HUDEP-2 (cell line): ENCODE results near the gene KRT74.

Source experiments
- DNase-seq, 76 experiments: peaks; one replicate each; lab custom pipeline; 2025; ENCODE audit not compliant: unreplicated experiment in 76 of 76; lab: John Stamatoyannopoulos, UW

The KRT74 gene

GRCh38 chr12:52524241-52524897, 49.3 kb downstream of the KRT74 start:
- DNase-seq = no peak

GRCh38 chr12:52523824-52524223, 49.8 kb downstream of the KRT74 start:
- no peak for DNase-seq

GRCh38 chr12:52522346-52523011, 51.2 kb downstream of the KRT74 start:
- DNase-seq = no peak

GRCh38 chr12:52521568-52522266, 51.9 kb downstream of the KRT74 start:
- no peak for DNase-seq

DNA sequence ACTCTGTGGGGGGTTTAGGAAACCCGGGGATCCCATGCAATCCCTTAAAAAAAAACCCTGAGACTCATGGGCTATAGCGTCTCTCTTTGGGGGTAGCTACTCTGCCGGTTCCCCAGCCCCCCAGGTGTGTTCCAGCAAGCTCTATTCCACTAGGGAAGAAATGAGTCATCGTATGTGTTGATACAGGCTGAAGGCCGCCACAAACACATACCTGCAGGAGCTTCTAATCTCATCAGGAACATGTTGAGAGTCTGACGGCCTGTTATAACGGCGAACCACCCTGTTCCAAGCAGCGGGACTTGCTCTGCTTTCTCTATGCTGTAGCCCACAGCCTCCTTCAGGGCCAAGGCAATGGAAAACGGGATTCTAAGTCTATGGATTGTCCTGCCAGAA, 52.5 kb downstream of the KRT74 start:
- DNase-seq = no peak

GRCh38 chr12:52519826-52520662, 53.6 kb downstream of the KRT74 start, which contains the start of gene KRT5:
Gene KRT5, minus strand, starts transcription at chr12:52520394. Its CDS starts 98 bp downstream, at chr12:52520296.
- DNase-seq = no peak

DNA sequence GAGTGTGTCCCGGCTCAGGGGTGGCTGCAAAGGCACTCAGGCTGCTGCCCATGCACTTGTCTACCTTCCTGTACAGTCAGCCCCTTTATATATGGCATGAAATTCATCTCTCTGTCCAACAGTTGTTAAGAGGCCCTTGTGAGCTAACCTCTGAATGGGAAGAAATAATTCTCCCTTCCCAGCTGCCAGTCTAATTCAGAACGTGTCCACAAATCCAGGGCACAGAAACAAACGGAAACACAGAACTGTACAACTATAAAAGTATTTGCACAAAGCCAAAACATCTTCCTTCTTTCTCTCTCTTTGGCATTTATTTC, 54.3 kb downstream of the KRT74 start:
- no peak for DNase-seq

- no peak for DNase-seq
Observed at GRCh38 chr12:52518574-52519386, 54.9 kb downstream of the KRT74 start.

DNA sequence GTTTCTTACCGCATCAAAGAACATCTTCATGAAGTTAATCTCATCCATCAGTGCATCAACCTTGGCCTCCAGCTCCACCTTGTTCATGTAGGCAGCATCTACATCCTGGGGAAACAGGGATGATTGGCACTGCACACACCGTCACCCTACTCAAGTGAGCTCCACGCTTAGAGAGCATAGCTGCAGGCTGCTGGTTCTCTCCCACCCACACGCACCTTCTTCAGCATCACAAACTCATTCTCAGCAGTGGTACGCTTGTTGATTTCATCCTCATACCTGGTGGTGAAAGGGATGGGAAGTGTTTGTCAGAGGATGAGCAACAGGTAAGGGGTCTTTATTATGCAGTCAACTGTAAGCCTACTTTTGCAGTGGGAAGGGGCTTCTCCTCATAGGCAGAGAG, 55.8 kb downstream of the KRT74 start:
- DNase-seq = no peak

DNA sequence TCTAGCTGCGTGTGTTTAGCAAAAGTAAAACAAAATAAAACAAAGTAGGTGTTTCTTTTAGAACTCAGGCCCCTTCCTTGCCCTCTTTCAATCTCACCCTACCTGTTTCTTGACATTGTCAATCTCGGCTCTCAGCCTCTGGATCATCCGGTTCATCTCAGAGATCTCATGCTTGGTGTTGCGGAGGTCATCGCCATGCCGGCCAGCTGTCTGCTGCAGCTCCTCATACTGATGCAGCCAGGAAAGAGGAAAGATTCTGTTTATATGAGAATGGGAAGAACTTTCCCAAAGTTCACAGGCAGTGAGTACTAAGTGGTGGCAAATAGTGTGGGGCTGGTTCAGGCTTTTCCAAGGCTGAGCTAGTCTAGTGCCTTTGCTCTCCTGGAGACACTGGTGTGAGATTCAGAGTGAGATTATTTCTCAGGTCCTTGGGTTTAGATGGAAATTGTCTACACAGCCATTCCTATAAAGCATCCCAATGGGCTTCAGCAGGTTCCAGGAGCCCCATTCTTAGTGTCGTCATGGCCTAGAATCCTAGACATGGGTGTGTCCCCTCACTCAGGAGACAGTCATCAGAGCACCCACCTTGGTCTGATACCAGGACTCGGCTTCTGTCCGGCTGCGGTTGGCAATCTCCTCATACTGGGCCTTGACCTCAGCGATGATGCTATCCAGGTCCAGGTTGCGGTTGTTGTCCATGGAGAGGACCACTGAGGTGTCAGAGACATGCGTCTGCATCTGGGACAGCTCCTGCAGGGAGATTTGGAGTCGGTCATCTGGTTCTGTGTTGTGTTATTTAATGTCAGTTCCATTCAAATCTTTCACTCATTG, 56.4 kb downstream of the KRT74 start:
- DNase-seq = no peak

- DNase-seq = no peak
Observed at GRCh38 chr12:52515927-52516831, 57.5 kb downstream of the KRT74 start.
